ENCODE results near the gene GTPBP6. TPM values are rescaled to one million over a fixed set of nuclear protein-coding genes. Genes with fewer than 3 reads are reported as not detected.

GTPBP6 gene
- total RNA-seq, 1 experiment from 2014 or later, result 41.6 TPM

- peaks cover 5 to 23% of the 10 kb centered on the region in 2 experiments; a peak in 3 of 4 replicates for H3K4me1 ChIP-seq (ENCODE audit: control insufficient read depth in 1 of 2, insufficient read depth in 2 of 2, low read length in 2 of 2)
- RAD21 ChIA-PET (ENCODE audit: low non-redundant PET in 1 of 2, low total read pairs in 2 of 2, uncharacterized antibody in 2 of 2, unreplicated experiment in 2 of 2), result no interaction called here
- DNase-seq (ENCODE audit: low read depth, low spot score) (no peak), ATAC-seq (no peak)
- no peaks in the 10 kb centered on the region for H3K36me3 ChIP-seq (ENCODE audit: control insufficient read depth in 1 of 2, insufficient read depth in 2 of 2, low read length in 2 of 2)
- CTCF ChIA-PET, result no interaction called here
- TF ChIP-seq ZBTB33 (IDR thresholded peaks at IDR 0.05; ENCODE audit: extremely low read depth, insufficient replicate concordance, low read length) (no peak), EZH2 (IDR thresholded peaks at IDR 0.05) (no peak), SIN3A (IDR thresholded peaks at IDR 0.05; ENCODE audit: low read depth) (no peak), JUND (IDR thresholded peaks at IDR 0.05) (no peak), TCF7L2 (IDR thresholded peaks at IDR 0.05; ENCODE audit: borderline replicate concordance, extremely low read depth, insufficient read depth, insufficient read length) (no peak), FOSL1 (IDR thresholded peaks at IDR 0.05; ENCODE audit: low read depth) (no peak), EZH2phosphoT487 (IDR thresholded peaks at IDR 0.05; ENCODE audit: borderline replicate concordance) (no peak), EGR1 (IDR thresholded peaks at IDR 0.05; ENCODE audit: low read depth) (no peak), REST (IDR thresholded peaks at IDR 0.05; ENCODE audit: low read depth) (no peak), SRF (IDR thresholded peaks at IDR 0.05; ENCODE audit: low read depth) (no peak), CEBPB (IDR thresholded peaks at IDR 0.05; ENCODE audit: low read depth) (no peak), RAD21 (IDR thresholded peaks at IDR 0.05; ENCODE audit: low read depth) (no peak), MAX (IDR thresholded peaks at IDR 0.05) (no peak), CTCF (IDR thresholded peaks at IDR 0.05 in 2 of 3, conservative IDR thresholded peaks at IDR 0.05 in 1 of 3; ENCODE audit: borderline replicate concordance in 1 of 3, insufficient read depth in 1 of 3, low read depth in 2 of 3, low read length in 2 of 3) (no peak), SP1 (IDR thresholded peaks at IDR 0.05; ENCODE audit: low read depth) (no peak), ZFX (IDR thresholded peaks at IDR 0.05) (no peak), YY1 (IDR thresholded peaks at IDR 0.05; ENCODE audit: extremely low read depth, insufficient replicate concordance, low read depth, low read length) (no peak), POLR2AphosphoS5 (IDR thresholded peaks at IDR 0.05; ENCODE audit: low read depth, low read length) (no peak)
- no peak overlapping the region for H3K27ac ChIP-seq (ENCODE audit: low read depth, low read length)
- no peaks in the 10 kb centered on the region for H3K9me2 ChIP-seq (ENCODE audit: insufficient read depth)
- H3K4me2 ChIP-seq (ENCODE audit: low read length), result no peak overlapping the region
- H3K9ac ChIP-seq (ENCODE audit: low read length), result no peak overlapping the region
- intact Hi-C loops (cut with micrococcal nuclease), result no loop called here
- H2AFZ ChIP-seq (ENCODE audit: low read depth, low read length, poor library complexity, severe bottlenecking), result no peak overlapping the region
- H3K4me3 ChIP-seq (replicated peaks in 1 of 2; ENCODE audit: low read depth in 1 of 2, low read length in 2 of 2), result no peak overlapping the region
- no peaks in the 10 kb centered on the region for H4K20me1 ChIP-seq (ENCODE audit: insufficient read depth)
- no peaks in the 10 kb centered on the region for H3K79me2 ChIP-seq (ENCODE audit: insufficient read depth, low read length)
- no peaks in the 10 kb centered on the region for H3K27me3 ChIP-seq (ENCODE audit: insufficient read depth, low read length)
- POLR2A ChIA-PET, result no interaction called here
- no peaks in the 10 kb centered on the region for H3K9me3 ChIP-seq (ENCODE audit: control insufficient read depth in 1 of 2, insufficient read depth in 1 of 2, low read depth in 1 of 2, low read length in 2 of 2)
- no TSS peak for BruUV-seq (replicated peaks)
Observed at GRCh38 chrX:264634-265455, 53.8 kb downstream of the GTPBP6 start.

All from HCT116 (cell line).